Activated CD8-positive, alpha-beta memory T cell treated with anti-CD3 and anti-CD28 coated beads for 36 hours (primary cell): ENCODE data around the gene FAM9A. TPM values are rescaled to one million over a fixed set of nuclear protein-coding genes. Genes with fewer than 3 reads are reported as not detected.

Experiments
- CTCF ChIA-PET: fragments of 350-600 bp; sonication (Branson Sonifier 250); formaldehyde crosslinking; loops from one replicate; lab custom pipeline; 2021; ENCODE audit warnings: antibody characterized with exemption; lab: Charles Lee
- POLR2A ChIA-PET: fragments of 350-600 bp; sonication (Branson Sonifier 250); formaldehyde crosslinking; loops from one replicate; lab custom pipeline; 2021; ENCODE audit warnings: antibody characterized with exemption; lab: Charles Lee
- total RNA-seq, 2 experiments: library from RNA; stranded (reverse); gene quantifications; one replicate each; pipeline ENCODE4 v1.2.3, GENCODE V29; 2021

The FAM9A gene
- total RNA-seq, 2 experiments from 2014 or later = not detected

GRCh38 chrX:8741981-8742380 is 59.2 kb downstream of the FAM9A start:
- CTCF ChIA-PET = no interaction called here
- POLR2A ChIA-PET = no interaction called here

Other genes with a start within 250 kb of the FAM9A start
- not detected for gene ANOS1, start 69.2 kb downstream of the FAM9A start, total RNA-seq
- not detected for gene FAM9B, start 232.7 kb upstream of the FAM9A start, total RNA-seq